ENCODE measurements around the gene ALDH1L1. TPM values are rescaled to one million over a fixed set of nuclear protein-coding genes. Genes with fewer than 3 reads are reported as not detected.
A peak's percentile ranks its signal among the peaks of the same experiment; 100 is the strongest.

Gene ALDH1L1
- total and polyA plus RNA-seq, 5 donors: 7.5 to 16.3 (median 11.0) TPM

DNA sequence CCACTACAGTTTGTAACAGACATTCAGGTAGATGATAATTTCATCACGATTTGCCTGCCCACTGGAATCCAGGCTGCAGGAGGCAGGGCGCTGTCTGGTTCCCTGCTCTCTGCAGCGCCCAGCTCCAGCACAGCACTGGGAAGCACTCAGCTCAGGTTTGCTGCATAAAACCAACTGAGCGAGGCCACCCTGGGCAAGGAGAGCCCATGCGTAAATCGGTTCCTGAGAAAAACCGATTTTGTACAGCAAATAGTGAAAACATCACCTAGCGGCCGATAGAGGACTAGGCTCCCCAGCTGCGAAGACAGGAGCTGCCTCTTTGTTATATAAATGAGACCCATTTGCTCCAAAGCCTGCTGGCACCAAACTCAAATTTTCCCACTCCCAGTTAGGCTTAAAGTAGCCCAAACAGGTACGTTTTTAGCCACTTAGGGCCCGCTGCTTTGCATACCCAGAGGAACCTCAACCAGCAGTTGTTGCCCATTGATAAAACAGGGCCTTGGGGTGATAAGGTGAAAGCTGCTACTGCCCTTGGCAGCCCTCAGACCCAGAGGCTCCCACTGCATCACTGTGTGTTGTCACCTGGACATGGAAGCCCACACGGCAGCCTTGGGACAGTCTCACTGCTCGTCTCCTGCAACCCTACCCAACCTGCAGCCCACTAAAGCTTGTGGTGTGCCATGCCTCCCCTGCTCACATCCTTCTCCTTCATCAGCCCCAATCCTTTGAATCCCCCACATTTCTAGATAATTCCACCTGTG is 47.5 kb downstream of the ALDH1L1 start:
- DNase-seq (peak in 1 of 3 donors; percentile 10), ATAC-seq (no peak)
- Histone ChIP-seq H3K9me3 (ENCODE audit: control insufficient read depth, low read length) (no peaks in the 10 kb centered on the region), H3K27me3 (ENCODE audit: control insufficient read depth, insufficient read depth) (no peaks in the 10 kb centered on the region), H3K4me1 (ENCODE audit: control insufficient read depth, insufficient read depth, low read length) (no peaks in the 10 kb centered on the region), H3K27ac (ENCODE audit: low read length) (no peak overlapping the region), H3K4me3 (ENCODE audit: low read length) (no peak overlapping the region)
- WGBS: 62% methylated on average over 14 of the region's 14 CpGs
- intact Hi-C loops (cut with DNase I): loop anchor here (5.0 to 10.0 kb wide), 4 partner anchors 62 to 262 kb away; partner anchors contain the start of gene CFAP100 (in 1 of the 4)

GRCh38 chr3:126131881-126132750 is 48.3 kb downstream of the ALDH1L1 start:
- no peaks in the 10 kb centered on the region for H3K4me1 ChIP-seq (ENCODE audit: control insufficient read depth, insufficient read depth, low read length)
- intact Hi-C loops (cut with DNase I): loop anchor here (5.0 to 10.0 kb wide), 4 partner anchors 63 to 263 kb away; partner anchors contain the start of gene CFAP100 (in 1 of the 4)
- H3K27ac ChIP-seq (ENCODE audit: low read length): no peak overlapping the region
- no peaks in the 10 kb centered on the region for H3K9me3 ChIP-seq (ENCODE audit: control insufficient read depth, low read length)
- H3K4me3 ChIP-seq (ENCODE audit: low read length): no peak overlapping the region
- DNase-seq (peak in 1 of 3 donors; percentile 39), ATAC-seq (no peak)
- WGBS: 86% methylated on average over 16 of the region's 16 CpGs
- H3K27me3 ChIP-seq (ENCODE audit: control insufficient read depth, insufficient read depth): no peaks in the 10 kb centered on the region

GRCh38 chr3:126130981-126131745 is 49.2 kb downstream of the ALDH1L1 start:
- Histone ChIP-seq H3K27me3 (ENCODE audit: control insufficient read depth, insufficient read depth) (no peaks in the 10 kb centered on the region), H3K9me3 (ENCODE audit: control insufficient read depth, low read length) (no peaks in the 10 kb centered on the region), H3K27ac (ENCODE audit: low read length) (no peak overlapping the region), H3K4me3 (ENCODE audit: low read length) (no peak overlapping the region), H3K4me1 (ENCODE audit: control insufficient read depth, insufficient read depth, low read length) (no peaks in the 10 kb centered on the region)
- ATAC-seq (no peak), DNase-seq (peak in 1 of 3 donors; percentile 50)
- intact Hi-C loops (cut with DNase I): loop anchor here (5.0 to 10.0 kb wide), 4 partner anchors 64 to 264 kb away; partner anchors contain the start of gene CFAP100 (in 1 of the 4)
- WGBS: 89% methylated on average over 19 of the region's 19 CpGs

DNA sequence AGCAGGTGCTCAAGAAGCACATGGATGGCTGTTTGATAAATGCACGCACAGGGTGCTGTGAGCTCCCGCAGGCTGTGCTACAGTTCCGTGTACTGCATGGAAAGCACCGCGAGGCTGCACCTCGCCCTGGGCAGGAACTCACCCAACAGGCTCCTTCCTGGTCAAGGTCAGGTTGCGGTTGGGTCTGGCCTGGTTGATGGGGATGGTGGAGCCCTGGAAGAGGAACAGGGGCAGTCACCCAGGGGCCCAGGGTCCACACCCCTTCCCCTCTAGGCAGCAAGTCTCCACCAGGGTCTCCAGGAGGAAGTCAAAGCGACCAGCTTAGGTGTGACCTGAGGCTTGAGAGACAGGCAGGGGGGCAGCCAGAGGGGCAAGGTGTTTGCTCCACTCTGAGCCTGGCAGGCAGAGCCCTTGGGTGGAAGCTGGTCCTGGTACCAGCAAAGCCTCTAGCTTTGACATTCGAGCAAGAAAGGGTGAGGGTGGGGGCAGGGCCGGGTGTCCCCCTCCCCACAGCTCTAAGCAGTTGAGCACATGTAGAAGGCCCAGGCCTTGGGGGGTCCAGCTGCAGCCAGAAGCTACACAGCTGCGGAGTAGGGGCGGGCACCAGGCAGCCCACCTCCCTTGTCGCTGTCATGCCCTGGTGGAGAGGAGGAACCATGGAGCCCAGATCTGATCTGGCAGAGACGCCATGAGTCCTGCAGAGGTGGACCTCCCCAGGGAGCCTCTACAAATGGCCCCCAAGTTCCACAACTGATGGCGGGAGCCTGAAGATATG is 50.1 kb downstream of the ALDH1L1 start:
- no peak overlapping the region for H3K4me3 ChIP-seq (ENCODE audit: low read length)
- intact Hi-C loops (cut with DNase I): loop anchor here (5.0 to 10.0 kb wide), 4 partner anchors 65 to 265 kb away; partner anchors contain the start of gene CFAP100 (in 1 of the 4)
- no peaks in the 10 kb centered on the region for H3K9me3 ChIP-seq (ENCODE audit: control insufficient read depth, low read length)
- 87% methylated on average over 15 of the region's 15 CpGs for WGBS
- ATAC-seq: no peak
- H3K27ac ChIP-seq (ENCODE audit: low read length): no peak overlapping the region
- DNase-seq: peak in 1 of 3 donors; percentile 51
- H3K27me3 ChIP-seq (ENCODE audit: control insufficient read depth, insufficient read depth): no peaks in the 10 kb centered on the region
- H3K4me1 ChIP-seq (ENCODE audit: control insufficient read depth, insufficient read depth, low read length): no peaks in the 10 kb centered on the region

GRCh38 chr3:126129398-126129891 is 50.9 kb downstream of the ALDH1L1 start:
- intact Hi-C loops (cut with DNase I): no loop called here
- H3K4me3 ChIP-seq (ENCODE audit: low read length): no peak overlapping the region
- peak; percentile 38 to 72 (median 62) for DNase-seq
- H3K9me3 ChIP-seq (ENCODE audit: control insufficient read depth, low read length): no peaks in the 10 kb centered on the region
- H3K27ac ChIP-seq (ENCODE audit: low read length): no peak overlapping the region
- H3K4me1 ChIP-seq (ENCODE audit: control insufficient read depth, insufficient read depth, low read length): no peaks in the 10 kb centered on the region
- ATAC-seq: peak; percentile 20 to 42
- 66% methylated on average over 16 of the region's 16 CpGs for WGBS
- H3K27me3 ChIP-seq (ENCODE audit: control insufficient read depth, insufficient read depth): no peaks in the 10 kb centered on the region

DNA sequence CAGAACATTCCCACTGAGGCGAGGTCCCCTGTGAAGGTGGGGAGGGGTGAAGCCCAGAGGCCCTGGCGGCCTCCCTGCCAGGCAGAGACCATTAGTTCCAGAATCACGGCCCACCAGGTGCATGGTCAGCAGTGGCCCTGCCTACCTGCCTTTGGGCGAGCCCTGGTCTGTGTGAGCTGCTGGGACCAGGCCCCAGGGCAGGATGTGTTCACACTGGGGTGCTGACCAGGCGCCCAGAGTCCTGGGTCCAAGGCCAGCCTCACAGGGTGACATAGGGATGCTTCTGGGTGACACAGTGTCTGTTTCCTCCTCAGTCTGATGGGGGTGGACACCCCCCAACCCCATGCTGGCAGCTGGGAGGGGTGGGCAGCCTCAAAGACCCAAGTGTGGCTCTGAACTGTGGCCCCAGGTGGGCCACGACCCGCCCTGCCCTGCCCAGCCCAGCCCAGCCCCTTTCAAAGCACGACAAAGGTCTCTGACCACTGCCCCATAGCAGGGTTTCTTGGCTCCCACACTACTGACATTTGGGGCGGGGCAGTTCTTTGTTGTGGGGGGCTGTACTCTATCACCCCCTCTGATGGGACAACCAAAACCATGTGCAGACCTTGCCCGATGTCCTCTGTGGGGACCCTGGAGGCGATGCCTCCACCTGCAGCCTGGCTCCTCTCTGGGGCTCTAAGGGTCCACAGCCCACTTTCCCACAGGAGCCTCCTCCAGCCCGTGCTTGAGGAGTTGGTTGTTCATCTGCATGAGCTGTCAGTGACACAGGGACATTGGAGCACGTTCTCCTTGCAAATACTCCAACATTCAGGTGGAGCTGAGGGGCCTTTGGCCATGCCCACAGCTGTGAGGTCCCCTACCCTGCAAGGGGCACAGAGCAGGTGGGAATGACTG is 51.6 kb downstream of the ALDH1L1 start:
- no peaks in the 10 kb centered on the region for H3K27me3 ChIP-seq (ENCODE audit: control insufficient read depth, insufficient read depth)
- 92% methylated on average over 13 of the region's 13 CpGs for WGBS
- no peak overlapping the region for H3K27ac ChIP-seq (ENCODE audit: low read length)
- no peaks in the 10 kb centered on the region for H3K9me3 ChIP-seq (ENCODE audit: control insufficient read depth, low read length)
- H3K4me1 ChIP-seq (ENCODE audit: control insufficient read depth, insufficient read depth, low read length): no peaks in the 10 kb centered on the region
- H3K4me3 ChIP-seq (ENCODE audit: low read length): no peak overlapping the region
- intact Hi-C loops (cut with DNase I): no loop called here
- ATAC-seq: no peak
- DNase-seq: peak in 1 of 3 donors; percentile 29

GRCh38 chr3:126127904-126128303 is 52.5 kb downstream of the ALDH1L1 start:
- 89% methylated on average over 7 of the region's 7 CpGs for WGBS
- H3K27ac ChIP-seq (ENCODE audit: low read length): no peak overlapping the region
- ATAC-seq: no peak
- DNase-seq: peak in 1 of 3 donors; percentile 18
- H3K4me3 ChIP-seq (ENCODE audit: low read length): no peak overlapping the region
- intact Hi-C loops (cut with DNase I): no loop called here
- H3K27me3 ChIP-seq (ENCODE audit: control insufficient read depth, insufficient read depth): no peaks in the 10 kb centered on the region
- H3K4me1 ChIP-seq (ENCODE audit: control insufficient read depth, insufficient read depth, low read length): no peaks in the 10 kb centered on the region
- no peaks in the 10 kb centered on the region for H3K9me3 ChIP-seq (ENCODE audit: control insufficient read depth, low read length)

DNA sequence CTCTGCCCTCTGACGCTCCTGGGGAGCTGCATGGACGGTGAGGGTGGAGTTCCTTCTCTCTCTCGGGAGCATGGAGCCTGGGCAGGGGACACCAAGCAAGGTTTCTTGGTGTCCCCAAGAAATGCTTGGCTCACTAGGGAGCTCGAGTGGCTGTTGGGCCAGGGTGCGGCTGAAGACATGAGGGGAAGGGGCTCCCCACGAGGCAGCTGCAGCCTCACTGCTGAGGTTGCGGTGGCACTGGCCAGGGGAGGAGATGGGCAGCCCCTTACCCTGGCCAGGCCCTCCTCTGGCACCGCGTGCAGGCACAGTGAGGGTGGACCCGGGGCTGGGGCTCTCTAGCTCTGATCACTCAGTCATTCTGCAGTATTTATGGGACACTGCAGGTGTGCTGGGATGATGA is 52.9 kb downstream of the ALDH1L1 start:
- Histone ChIP-seq H3K9me3 (ENCODE audit: control insufficient read depth, low read length) (no peaks in the 10 kb centered on the region), H3K4me3 (ENCODE audit: low read length) (no peak overlapping the region), H3K4me1 (ENCODE audit: control insufficient read depth, insufficient read depth, low read length) (no peaks in the 10 kb centered on the region), H3K27ac (ENCODE audit: low read length) (no peak overlapping the region), H3K27me3 (ENCODE audit: control insufficient read depth, insufficient read depth) (no peaks in the 10 kb centered on the region)
- DNase-seq (peak in 1 of 3 donors; percentile 33), ATAC-seq (no peak)
- intact Hi-C loops (cut with DNase I): no loop called here
- 93% methylated on average over 10 of the region's 10 CpGs for WGBS

DNA sequence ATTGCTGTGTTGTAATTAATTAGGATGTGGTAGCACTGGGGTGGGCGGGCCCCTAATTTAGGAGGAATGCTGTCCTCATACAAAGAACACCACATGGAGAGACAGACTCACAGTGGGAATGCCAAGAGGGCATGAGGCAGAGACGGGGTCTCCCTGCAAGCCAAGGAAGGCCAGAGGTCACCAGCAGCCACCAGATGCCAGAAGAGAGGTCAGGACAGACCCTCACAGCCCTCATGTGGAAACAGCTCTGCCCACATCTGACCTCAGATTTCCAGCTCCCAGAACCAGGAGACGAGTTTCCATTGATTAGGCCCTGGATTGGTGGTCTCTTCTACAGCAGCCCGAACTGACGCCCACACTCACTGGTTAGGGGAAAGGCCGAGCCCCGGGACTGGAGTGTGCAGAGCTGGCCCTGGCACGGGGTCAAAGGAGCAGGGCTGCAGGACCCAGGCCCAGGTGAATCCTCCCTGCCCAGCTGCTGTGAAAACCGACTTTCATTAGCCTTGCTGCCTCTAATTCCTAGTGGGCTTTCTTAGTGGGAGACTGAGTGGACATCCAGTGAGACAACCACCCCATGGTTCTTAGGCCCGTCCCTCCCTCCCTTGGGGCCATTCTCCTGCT is 53.5 kb downstream of the ALDH1L1 start:
- Histone ChIP-seq H3K4me3 (ENCODE audit: low read length) (no peak overlapping the region), H3K9me3 (ENCODE audit: control insufficient read depth, low read length) (no peaks in the 10 kb centered on the region), H3K27me3 (ENCODE audit: control insufficient read depth, insufficient read depth) (no peaks in the 10 kb centered on the region), H3K27ac (ENCODE audit: low read length) (no peak overlapping the region), H3K4me1 (ENCODE audit: control insufficient read depth, insufficient read depth, low read length) (no peaks in the 10 kb centered on the region)
- ATAC-seq (no peak), DNase-seq (peak in 1 of 3 donors; percentile 9)
- intact Hi-C loops (cut with DNase I): no loop called here
- WGBS: 83% methylated on average over 10 of the region's 10 CpGs
